ENCODE data around the gene UBE3D.

- no peak for TF ChIP-seq CTCF (conservative IDR thresholded peaks at IDR 0.05; ENCODE audit: low read depth, low read length)
- no peak for TF ChIP-seq EZH2 (IDR thresholded peaks at IDR 0.05; ENCODE audit: borderline replicate concordance, low read depth, low read length, poor library complexity, severe bottlenecking)
Measured at GRCh38 chr6:82889143-82889542, 176.5 kb downstream of the UBE3D start.
